ENCODE data around the gene SLC45A3. TPM values are rescaled to one million over a fixed set of nuclear protein-coding genes. Genes with fewer than 3 reads are reported as not detected.

The SLC45A3 gene
- total RNA-seq, 2 donors from 2014 or later = 2.6 to 2.7 TPM

DNA sequence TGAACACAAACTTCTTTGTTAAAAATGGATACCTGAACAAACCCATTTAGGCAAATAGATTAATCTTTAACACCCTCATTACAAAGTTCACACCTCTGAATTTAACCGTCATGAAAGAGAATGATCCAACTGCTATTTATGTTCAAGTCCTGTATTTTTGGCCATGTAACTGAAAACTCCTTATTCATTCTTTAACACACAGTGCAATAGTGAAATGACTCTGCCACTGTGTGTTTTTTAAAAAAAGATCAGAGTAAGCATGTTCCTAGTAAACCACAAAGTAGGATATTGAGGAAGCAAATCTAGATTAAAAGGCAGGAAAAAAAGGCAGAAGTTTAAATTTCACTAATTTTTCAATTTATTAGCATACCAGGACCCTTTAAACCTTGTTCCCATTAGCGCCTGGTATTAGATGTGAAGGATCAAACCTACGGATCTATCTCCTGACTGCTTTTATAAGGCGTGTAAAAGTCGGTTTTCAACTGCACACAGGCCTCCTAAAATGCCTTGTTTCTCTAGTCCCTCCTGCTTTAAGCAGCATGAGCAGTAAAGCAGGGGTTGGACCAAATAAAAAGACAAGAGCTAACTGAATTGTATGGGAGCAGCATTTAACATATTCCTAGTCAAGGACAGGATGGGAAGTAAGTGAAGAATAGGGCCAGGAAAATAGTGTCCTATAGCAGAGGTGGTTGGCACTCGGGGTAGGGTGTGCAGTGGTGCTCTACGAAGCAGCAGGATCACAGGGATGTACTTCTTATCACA is 36.2 kb upstream of the SLC45A3 start:
- Histone ChIP-seq H3K4me3 (no peak overlapping the region), H3K36me3 (peaks cover 64% of the 10 kb centered on the region), H3K27me3 (no peaks in the 10 kb centered on the region), H3K9me3 (no peaks in the 10 kb centered on the region), H3K27ac (no peak overlapping the region), H3K4me1 (no peaks in the 10 kb centered on the region)
- DNase-seq (ENCODE audit: low spot score) = no peak
- TF ChIP-seq, protein P1, sequence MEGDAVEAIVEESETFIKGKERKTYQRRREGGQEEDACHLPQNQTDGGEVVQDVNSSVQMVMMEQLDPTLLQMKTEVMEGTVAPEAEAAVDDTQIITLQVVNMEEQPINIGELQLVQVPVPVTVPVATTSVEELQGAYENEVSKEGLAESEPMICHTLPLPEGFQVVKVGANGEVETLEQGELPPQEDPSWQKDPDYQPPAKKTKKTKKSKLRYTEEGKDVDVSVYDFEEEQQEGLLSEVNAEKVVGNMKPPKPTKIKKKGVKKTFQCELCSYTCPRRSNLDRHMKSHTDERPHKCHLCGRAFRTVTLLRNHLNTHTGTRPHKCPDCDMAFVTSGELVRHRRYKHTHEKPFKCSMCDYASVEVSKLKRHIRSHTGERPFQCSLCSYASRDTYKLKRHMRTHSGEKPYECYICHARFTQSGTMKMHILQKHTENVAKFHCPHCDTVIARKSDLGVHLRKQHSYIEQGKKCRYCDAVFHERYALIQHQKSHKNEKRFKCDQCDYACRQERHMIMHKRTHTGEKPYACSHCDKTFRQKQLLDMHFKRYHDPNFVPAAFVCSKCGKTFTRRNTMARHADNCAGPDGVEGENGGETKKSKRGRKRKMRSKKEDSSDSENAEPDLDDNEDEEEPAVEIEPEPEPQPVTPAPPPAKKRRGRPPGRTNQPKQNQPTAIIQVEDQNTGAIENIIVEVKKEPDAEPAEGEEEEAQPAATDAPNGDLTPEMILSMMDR (IDR thresholded peaks at IDR 0.05) = no peak

DNA sequence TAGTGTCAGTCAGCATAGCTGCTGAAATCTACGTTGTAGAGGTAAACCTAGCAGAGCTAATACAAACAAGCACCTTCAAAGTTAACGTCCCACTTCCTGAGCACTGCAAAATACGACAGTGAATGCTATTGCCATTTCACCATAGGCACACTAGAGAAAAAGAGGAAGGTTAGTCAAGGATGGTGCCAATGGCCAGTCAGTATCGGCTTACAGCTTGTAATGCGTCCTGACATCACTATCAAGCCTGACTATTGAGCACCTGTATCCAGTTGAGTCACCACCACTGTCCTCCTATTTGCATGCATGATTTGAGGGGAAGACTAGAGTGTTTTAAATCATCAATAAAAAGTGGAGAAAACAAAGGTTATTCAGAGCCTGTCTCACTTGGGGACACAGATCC is 35.3 kb upstream of the SLC45A3 start:
- no peak for DNase-seq (ENCODE audit: low spot score)
- TF ChIP-seq, protein P1 (IDR thresholded peaks at IDR 0.05) = no peak
- no peak overlapping the region for H3K4me3 ChIP-seq
- H3K9me3 ChIP-seq = no peaks in the 10 kb centered on the region
- no peaks in the 10 kb centered on the region for H3K27me3 ChIP-seq
- H3K4me1 ChIP-seq = peaks cover 0 to 5% of the 10 kb centered on the region in 2 donors
- H3K36me3 ChIP-seq = peaks cover 58% of the 10 kb centered on the region
- H3K27ac ChIP-seq = no peak overlapping the region

DNA sequence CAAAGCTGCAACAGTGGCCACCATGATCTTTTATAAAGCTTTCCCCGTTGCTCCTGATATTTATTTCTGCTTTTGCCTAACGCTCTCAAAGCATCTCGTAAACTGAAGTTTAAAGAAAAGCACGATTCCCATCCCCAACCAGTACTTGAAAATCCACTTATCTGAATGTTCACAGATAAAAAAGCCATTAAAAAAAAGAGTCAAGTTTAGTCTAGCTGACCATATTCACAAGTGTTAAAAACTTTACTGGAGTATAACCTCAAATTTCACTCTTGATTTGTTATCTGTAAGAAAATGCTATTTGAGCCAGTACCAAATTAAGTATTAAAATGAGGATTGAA is 34.6 kb upstream of the SLC45A3 start:
- H3K27ac ChIP-seq = no peak overlapping the region

DNA sequence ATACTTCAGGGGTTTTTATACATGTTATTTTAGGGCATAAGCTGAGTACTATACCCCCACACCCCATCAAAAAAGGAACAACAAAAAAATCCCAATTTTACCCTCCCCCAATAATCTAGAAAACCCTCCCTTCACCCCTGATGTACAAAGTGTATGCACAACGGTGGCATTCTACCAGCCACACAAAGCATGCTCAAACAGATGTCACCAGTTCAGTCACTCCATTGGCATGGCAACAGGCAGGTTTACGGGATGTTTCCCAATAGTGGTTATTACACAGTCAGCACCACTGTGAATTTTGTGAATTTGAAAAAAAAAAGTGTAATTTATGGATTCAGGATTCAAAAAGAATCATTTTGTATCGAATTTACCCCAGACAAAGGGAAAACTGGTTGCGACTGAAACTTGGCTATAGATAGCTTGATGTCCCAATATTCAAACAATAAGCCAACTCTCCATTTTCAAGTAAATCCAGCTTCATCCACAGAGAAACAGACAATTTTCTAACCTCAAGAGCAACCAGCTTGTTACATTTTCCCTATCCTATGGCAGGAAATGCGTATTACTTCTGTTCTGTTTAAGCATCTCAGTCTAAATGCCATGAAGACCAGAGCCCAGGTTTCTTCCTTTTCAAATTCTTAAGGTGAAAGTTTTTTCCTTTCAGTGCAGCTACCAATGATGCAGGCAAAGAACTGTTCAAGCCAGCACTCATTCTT is 34.0 kb upstream of the SLC45A3 start:
- H3K4me1 ChIP-seq = peaks cover 0 to 9% of the 10 kb centered on the region in 2 donors
- no peaks in the 10 kb centered on the region for H3K9me3 ChIP-seq
- H3K36me3 ChIP-seq = peaks cover 45% of the 10 kb centered on the region

More for the DNA sequence above, 34.6 kb upstream of the SLC45A3 start:
- DNase-seq (ENCODE audit: low spot score) = no peak
- no peaks in the 10 kb centered on the region for H3K9me3 ChIP-seq
- peaks cover 50% of the 10 kb centered on the region for H3K36me3 ChIP-seq
- H3K4me1 ChIP-seq = peaks cover 0 to 5% of the 10 kb centered on the region in 2 donors
- no peaks in the 10 kb centered on the region for H3K27me3 ChIP-seq
- TF ChIP-seq, protein P1 (IDR thresholded peaks at IDR 0.05) = no peak
- H3K4me3 ChIP-seq = no peak overlapping the region

GRCh38 chr1:205711105-205712048 is 31.1 kb upstream of the SLC45A3 start:
- H3K9me3 ChIP-seq = no peaks in the 10 kb centered on the region
- peak; percentile 71 for DNase-seq (ENCODE audit: low spot score)
- H3K4me3 ChIP-seq = no peak overlapping the region
- H3K27ac ChIP-seq = peak overlapping the region; percentile 29
- TF ChIP-seq, protein P1 (IDR thresholded peaks at IDR 0.05) = peak; percentile 84 to 88
- H3K36me3 ChIP-seq = peaks cover 15% of the 10 kb centered on the region
- peaks cover 0 to 17% of the 10 kb centered on the region in 2 donors for H3K4me1 ChIP-seq
- no peaks in the 10 kb centered on the region for H3K27me3 ChIP-seq

More for the DNA sequence above, 34.0 kb upstream of the SLC45A3 start:
- no peak overlapping the region for H3K27ac ChIP-seq
- no peak overlapping the region for H3K4me3 ChIP-seq
- TF ChIP-seq, protein P1 (IDR thresholded peaks at IDR 0.05) = no peak
- DNase-seq (ENCODE audit: low spot score) = no peak
- H3K27me3 ChIP-seq = no peaks in the 10 kb centered on the region
